GM21737 (cell line): ENCODE data around the gene SETX.

Source experiments
- ATAC-seq: cut with Tn5 transposase; IDR thresholded peaks from one replicate; pipeline ENCODE4 v1.9.1; 2021; ENCODE audit warnings: mild to moderate bottlenecking, moderate library complexity; ENCODE audit not compliant: unreplicated experiment

The SETX gene

DNA sequence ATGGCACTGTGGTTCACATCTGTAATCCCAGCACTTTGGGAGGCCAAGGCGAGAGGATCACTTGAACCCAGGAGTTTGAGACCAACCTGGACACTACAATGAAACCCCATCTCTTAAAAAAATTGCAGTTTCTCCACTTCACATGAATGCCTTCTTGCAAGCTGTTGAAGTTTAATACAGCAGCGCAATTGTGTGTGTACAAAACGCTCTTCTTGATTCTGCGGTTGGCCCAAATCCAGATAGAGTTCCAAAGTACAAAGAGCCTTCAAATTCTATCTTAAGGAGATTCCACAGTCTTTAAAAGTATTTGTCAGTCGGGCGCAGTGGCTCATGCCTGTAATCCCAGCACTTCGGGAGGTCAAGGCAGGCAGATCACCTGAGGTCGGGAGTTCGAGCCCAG lies 9.3 kb upstream of the SETX start:
- ATAC-seq, result no peak

- no peak for ATAC-seq
These were observed 3.0 kb upstream of the SETX start for GRCh38 chr9:132357764-132358163.

DNA sequence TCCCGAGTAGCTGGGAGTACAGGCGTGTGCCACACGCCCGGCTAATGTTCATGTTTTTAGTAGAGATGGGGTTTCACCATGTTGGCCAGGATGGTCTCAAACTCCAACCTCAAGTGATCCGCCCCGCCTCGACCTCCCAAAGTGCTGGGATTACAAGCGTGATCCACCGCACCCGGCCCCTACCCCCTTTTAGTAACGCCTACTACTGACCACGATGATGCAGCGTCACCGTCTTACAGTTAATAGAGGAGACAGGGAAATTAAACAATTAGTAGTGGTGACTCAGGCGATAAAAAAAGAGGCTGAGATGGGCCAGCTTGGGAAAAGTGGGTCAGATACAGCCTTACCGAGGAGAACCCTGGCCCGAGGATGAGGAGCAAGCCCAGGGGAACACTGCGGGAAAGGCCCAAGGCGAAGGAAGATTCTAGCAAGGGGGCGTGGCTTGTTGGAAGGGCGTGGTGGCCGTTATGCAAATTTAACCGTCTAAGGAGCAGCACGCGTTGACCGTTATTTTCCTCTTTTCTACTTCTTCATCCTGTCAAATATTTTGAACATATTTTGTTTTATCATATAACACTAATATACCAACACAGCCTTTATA lies 1.6 kb upstream of the SETX start:
- no peak for ATAC-seq

DNA sequence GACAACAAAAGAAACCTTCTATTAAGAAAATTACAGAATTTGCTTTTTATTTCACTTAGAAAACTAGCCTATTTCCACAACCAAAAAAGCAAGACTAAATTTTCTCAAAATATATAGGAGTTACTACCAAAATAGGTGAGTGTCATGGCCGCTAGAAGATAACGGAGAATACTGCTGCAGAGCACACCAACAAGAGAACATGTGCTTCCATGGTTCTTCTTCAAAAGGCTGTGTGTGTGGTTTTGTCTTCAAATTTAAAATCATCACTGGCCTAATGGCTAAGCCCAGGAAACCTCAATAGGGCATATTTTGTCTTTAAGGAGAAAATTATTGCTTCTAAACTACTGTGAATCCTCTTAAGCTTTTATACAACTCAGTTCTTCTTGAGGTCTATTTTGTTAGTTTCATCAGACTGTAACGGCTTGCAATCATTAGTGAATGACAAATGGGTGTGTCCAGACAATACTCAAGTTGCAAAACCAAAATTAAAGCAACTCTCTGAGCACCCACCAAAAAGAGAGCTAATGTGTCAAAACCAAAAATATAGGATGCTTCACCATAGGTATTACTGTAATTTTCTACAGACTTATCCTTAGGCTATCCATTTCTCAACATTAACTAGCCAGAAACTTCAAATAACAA lies 3.3 kb downstream of the SETX start:
- no peak for ATAC-seq

DNA sequence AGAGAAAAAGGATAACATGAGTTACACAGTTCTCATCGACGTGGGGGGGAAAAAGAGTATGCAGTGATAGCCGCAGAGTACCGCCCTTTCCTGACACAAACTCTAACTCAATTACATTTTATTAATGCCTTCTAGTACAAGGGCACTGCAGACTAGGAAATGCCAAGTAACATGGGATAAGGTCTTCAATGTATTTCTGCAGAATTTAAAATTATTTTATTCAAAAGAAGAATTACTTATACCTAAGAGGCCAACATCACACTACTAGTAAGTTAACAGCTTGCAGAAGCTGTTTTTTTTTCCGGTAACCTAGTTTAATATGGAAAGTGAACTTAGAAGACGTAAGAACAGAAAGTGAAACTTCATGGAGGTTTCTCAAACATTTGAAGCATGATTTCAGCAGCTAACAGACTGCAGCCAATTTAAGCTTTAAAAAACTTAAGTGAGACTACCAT lies 3.9 kb downstream of the SETX start:
- ATAC-seq, result no peak

DNA sequence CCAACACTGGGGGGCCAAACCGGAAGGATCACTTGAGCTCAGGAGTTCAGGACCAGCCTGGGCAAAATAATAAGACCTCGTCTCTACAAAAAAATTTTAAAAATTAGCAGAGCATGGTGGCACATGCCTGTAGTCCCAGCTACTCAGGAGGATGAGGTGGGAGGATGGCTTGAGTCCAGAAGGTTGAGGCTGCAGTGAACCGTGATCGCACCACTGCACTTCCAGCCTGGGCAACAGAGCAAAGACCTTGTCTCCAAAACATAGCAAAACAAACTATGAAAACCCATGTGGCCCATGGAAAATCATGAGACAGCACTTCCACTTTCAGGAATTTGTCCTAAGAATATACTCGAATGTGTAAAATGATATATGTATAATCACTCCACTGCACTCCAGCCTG lies 6.1 kb downstream of the SETX start:
- no peak for ATAC-seq

- no peak for ATAC-seq
These were observed 8.6 kb downstream of the SETX start for GRCh38 chr9:132346177-132346576.

- no peak for ATAC-seq
These were observed 13.5 kb downstream of the SETX start for GRCh38 chr9:132341177-132341840.

DNA sequence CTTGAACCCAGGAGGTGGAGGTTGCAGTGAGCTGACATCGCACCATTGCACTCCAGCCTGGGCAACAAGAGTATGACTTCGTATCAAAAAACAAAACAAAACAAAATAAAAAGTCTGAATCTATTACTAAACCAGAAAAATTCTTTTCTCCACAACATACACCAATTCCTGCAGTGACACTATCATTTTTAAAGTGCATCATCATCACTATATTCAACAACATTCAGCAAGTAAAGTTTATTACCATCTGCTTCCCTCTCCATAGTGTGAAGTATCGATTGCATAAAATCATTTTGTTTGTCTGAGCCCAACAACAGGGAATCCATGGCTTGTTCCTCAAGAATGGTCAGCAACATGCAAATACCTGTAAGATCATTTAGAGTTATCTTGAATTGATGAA lies 20.4 kb downstream of the SETX start:
- ATAC-seq, result no peak

GRCh38 chr9:132333556-132333955 lies 21.2 kb downstream of the SETX start:
- no peak for ATAC-seq

DNA sequence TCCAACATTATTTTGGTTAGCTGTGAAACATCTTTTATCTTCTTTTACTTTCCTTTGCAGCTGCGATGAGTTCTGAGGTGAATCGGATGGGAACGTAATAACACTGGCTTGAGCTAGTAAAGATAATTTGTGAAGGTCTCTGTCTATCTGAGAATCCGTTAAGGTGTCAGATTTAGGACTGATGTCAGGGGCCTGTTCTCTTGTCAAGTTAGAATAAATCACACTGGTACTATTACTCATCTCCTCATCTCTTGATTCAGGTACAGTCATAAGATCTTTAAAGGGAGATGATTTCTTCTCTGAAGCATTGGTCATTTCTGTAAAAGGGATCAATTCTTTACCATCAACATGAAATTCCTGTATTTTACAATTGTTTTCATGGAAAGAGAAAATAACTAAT lies 26.2 kb downstream of the SETX start:
- no peak for ATAC-seq

DNA sequence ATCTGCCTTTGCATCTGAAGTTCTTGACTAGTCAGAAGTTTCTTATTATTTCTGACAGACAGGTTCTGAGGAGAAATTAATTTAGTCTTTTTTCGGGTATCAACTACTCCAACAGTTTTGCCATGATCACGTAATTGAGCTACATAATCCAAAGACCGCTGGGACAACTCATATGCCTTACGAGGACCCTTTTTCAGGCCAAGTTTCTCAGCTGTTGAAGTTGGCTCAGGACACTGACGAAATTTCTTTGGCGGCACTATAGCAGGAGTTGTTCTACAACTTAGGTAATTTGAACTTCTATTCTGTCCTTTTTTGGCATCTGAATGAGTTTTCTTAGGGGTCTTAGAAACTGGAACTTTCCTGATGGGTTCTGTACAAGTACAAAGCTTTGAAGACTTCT lies 27.2 kb downstream of the SETX start:
- ATAC-seq, result no peak

DNA sequence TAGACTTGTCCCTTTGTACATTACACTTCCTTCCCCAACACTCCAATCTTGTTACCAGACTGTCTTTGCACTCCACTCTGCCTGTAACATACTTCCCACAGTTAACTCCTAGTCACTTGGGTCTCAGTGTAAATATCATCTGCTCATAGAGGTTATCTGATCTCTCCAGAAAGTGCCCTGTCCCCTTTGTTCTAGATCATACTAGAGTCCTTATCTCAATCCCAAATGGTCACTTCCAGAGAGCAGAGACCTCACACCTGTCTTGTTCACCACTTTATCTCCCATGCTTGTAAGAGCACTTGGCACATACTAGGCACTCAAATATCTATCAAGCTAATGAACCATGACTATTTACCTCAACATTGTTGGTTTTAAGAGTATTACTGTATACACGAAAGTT lies 30.4 kb downstream of the SETX start:
- no peak for ATAC-seq

DNA sequence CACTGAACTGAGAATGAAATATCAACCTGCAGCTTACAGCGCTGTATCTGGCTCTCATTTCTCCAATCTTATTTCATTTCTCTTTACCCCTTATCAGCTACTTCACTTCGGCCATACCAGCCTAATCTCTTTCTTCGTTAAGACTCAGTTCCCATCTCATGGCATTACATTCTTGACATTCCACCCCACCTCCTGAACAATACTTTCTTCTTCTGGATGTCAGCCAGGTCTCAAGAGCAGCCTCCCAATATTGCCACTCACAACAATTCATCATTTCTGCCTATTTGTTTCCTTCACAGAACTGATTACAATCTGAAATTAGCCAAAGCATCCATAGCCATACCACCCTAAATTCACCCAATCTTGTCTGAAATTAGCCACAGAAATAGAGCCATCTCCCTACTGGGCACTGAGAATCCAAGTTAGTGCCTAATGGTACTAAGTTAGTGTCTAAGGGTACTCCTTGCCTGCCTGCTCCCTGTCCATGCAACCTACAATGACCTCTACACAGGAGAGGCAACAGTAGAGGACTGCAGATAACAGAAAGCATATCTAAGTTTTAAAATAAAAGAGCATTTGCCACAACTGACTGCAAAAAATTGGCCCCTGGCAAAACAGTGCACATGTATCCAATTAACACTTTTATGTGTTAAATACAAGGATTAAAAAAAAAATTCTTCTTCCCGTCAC lies 35.2 kb downstream of the SETX start:
- no peak for ATAC-seq

DNA sequence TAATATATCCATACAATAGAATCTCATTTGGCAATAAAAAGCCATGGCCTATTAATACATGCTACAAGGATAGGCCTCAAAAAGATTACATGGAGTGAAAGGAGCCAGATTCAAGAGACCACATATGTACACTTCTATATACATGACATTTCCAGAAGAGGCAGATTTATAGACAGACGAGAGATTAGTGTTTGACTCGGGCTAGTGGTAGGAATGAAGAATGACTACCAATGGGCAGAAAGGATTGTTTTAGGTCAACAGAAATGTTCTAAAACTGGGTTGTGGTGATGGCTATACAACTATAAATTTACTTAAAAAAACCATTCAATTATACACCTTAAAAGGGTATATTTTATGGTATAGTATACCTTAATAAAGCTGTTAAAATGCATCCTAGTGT lies 41.9 kb downstream of the SETX start:
- no peak for ATAC-seq

- ATAC-seq, result no peak
These were observed 42.4 kb downstream of the SETX start for GRCh38 chr9:132312426-132312825.

DNA sequence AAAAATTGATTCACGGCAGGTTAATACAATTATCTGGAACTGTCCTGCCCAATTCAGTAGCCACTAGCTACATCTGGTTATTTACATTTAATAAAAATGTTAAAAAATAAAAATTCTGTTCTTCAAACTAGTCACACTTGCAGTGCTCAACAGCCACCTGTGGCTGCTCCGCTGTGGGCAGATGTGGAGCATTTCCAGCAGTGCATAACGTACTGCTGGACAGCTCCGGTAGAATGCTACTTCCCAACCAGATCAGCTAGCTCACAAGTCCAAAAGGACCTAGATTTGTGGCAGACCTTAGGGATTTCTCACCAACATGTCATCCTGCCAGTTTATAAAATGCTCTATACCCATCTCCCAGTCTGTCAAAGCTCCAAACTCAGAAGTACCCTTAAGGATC lies 42.8 kb downstream of the SETX start:
- no peak for ATAC-seq

DNA sequence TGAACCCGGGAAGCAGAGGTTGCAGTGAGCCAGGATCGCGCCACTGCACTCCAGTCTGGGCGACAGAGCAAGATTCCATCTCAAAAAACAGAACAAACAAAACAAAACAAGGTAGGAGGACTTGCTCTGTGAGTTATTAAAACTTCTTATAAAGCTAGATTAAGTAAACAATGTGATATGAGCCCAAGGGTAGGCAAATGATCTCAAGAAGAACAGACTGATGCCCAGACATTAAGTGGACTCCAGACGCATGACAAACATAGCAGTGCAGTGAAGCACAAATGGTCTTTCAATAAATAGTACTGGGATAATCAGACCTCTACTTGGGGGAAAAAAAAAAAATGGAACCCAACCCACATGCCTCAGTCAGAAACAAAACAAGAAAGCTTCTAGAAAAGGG lies 45.7 kb downstream of the SETX start:
- no peak for ATAC-seq

DNA sequence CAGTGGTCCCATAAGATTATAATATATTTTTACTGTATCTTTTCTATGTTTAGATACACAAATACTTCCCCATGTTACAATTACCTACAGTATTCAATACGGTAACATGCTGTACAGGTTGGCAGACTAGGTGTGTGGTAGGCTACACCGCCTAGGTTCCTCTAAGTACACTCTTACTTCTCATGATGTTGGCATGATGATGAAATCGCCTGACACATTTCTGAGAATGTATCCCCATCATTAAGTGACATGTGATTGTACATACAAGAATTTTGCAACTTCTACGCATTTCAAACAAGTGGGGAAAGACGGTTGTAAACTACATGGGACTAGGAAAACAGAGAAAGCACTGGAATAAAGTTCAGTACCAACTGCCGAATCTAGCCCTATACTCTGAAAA lies 53.3 kb downstream of the SETX start:
- no peak for ATAC-seq

- ATAC-seq, result no peak
These were observed 55.6 kb downstream of the SETX start for GRCh38 chr9:132299221-132299620.

DNA sequence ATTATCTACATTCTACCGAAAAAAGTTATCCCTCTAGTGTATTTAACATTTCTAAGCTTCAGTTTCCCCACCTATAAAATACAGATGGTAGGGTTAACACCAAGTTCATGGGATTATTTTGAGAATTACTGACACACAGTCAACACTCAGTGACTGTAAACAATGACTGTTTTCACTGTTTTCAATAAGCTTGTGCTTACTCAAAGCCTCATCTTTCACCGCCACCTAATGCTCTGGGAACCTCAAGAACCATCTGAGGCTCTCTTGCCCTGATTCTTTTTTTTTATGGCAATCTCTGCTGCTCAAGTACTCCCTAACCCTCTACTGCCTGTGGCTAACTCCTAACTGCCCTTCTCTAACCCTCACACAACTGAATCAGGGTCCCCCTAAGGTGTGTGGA lies 59.6 kb downstream of the SETX start:
- ATAC-seq, result no peak

GRCh38 chr9:132293145-132293721 lies 61.6 kb downstream of the SETX start:
- no peak for ATAC-seq
